Astrocyte (in vitro differentiated cells and primary cell): Measurements from ENCODE around the gene NCEH1. TPM values are rescaled to one million over a fixed set of nuclear protein-coding genes. Genes with fewer than 3 reads are reported as not detected.

Source experiments
- DNase-seq: peaks from one replicate; pipeline ENCODE4 v3.0.0-alpha.2; 2010; ENCODE audit warnings: low read depth
- FAIRE-seq: peaks from 2 replicates; lab custom pipeline; 2011; peaks lifted over from hg19 to GRCh38; lab: Jason Lieb, UNC
- H2AFZ ChIP-seq: 2 replicates; pipeline ENCODE4 v1.6.0; 2012; ENCODE audit warnings: low read depth, low read length, inconsistent platforms
- H3K27ac ChIP-seq: 2 replicates; pipeline ENCODE4 v1.5.1; 2011; ENCODE audit warnings: low read depth, low read length, inconsistent platforms
- H3K27me3 ChIP-seq: 2 replicates; pipeline ENCODE4 v1.6.0; 2011; ENCODE audit warnings: low read length, inconsistent platforms; ENCODE audit not compliant: insufficient read depth
- H3K36me3 ChIP-seq: 2 replicates; pipeline ENCODE4 v1.5.1; 2011; ENCODE audit warnings: low read length, inconsistent platforms; ENCODE audit not compliant: insufficient read depth
- H3K4me1 ChIP-seq: 2 replicates; pipeline ENCODE4 v1.5.1; 2011; ENCODE audit warnings: low read length, inconsistent platforms; ENCODE audit not compliant: insufficient read depth
- H3K4me2 ChIP-seq: 2 replicates; pipeline ENCODE4 v1.6.0; 2012; ENCODE audit warnings: low read length, inconsistent platforms
- H3K4me3 ChIP-seq: 2 replicates; pipeline ENCODE4 v1.5.1; 2011; ENCODE audit warnings: low read depth, mild to moderate bottlenecking, low read length, inconsistent platforms; ENCODE audit not compliant: insufficient read depth
- H3K79me2 ChIP-seq: 2 replicates; pipeline ENCODE4 v1.6.0; 2012; ENCODE audit warnings: mild to moderate bottlenecking, low read length, inconsistent platforms; ENCODE audit not compliant: insufficient read depth
- H3K9ac ChIP-seq: 2 replicates; pipeline ENCODE4 v1.6.0; 2012; ENCODE audit warnings: mild to moderate bottlenecking, low read length, inconsistent platforms
- H3K9me3 ChIP-seq: 2 replicates; pipeline ENCODE4 v1.5.1; 2012; ENCODE audit warnings: low read depth, mild to moderate bottlenecking, low read length, inconsistent platforms; ENCODE audit not compliant: insufficient read depth
- H4K20me1 ChIP-seq: 2 replicates; pipeline ENCODE4 v1.6.0; 2012; ENCODE audit warnings: low read length, inconsistent platforms; ENCODE audit not compliant: insufficient read depth
- H3K27ac Mint-ChIP-seq: one replicate; pipeline ENCODE4 v1.8.0; 2021; ENCODE audit warnings: mild to moderate bottlenecking, mixed read lengths; ENCODE audit not compliant: unreplicated experiment
- H3K27me3 Mint-ChIP-seq: one replicate; pipeline ENCODE4 v1.8.0; 2021; ENCODE audit warnings: low read depth, mixed read lengths; ENCODE audit not compliant: unreplicated experiment
- H3K36me3 Mint-ChIP-seq: one replicate; pipeline ENCODE4 v1.8.0; 2021; ENCODE audit warnings: low read depth, mixed read lengths; ENCODE audit not compliant: unreplicated experiment
- H3K4me1 Mint-ChIP-seq: one replicate; pipeline ENCODE4 v1.8.0; 2021; ENCODE audit warnings: low read depth, mixed read lengths; ENCODE audit not compliant: unreplicated experiment
- H3K4me3 Mint-ChIP-seq: one replicate; pipeline ENCODE4 v1.8.0; 2021; ENCODE audit warnings: mild to moderate bottlenecking, moderate library complexity, mixed read lengths; ENCODE audit not compliant: unreplicated experiment
- H3K9me3 Mint-ChIP-seq: one replicate; pipeline ENCODE4 v1.8.0; 2021; ENCODE audit warnings: mild to moderate bottlenecking, mixed read lengths; ENCODE audit not compliant: unreplicated experiment
- EZH2 ChIP-seq: IDR thresholded peaks from 2 replicates; pipeline ENCODE4 v1.6.1; 2012; ENCODE audit warnings: mild to moderate bottlenecking, low read length, inconsistent platforms; ENCODE audit not compliant: insufficient read depth
- total RNA-seq: library from RNA; stranded (reverse); gene quantifications from 2 replicates; pipeline ENCODE4 v1.2.1, GENCODE V29; 2021
- TF ChIP-seq, protein P1 (sequence below): IDR thresholded peaks from 2 replicates; pipeline ENCODE4 v1.5.1; 2011; ENCODE audit warnings: low read depth, mild to moderate bottlenecking, inconsistent platforms, low read length, moderate library complexity; ENCODE audit not compliant: insufficient read depth

Gene NCEH1
- total RNA-seq, 1 donor from 2014 or later, result 14.1 TPM

GRCh38 chr3:172634948-172635347 is 75.9 kb downstream of the NCEH1 start:
- Histone ChIP-seq H3K36me3 (peaks cover 18% of the 10 kb centered on the region), H3K4me3 (no peak overlapping the region), H3K9ac (no peak overlapping the region), H2AFZ (no peak overlapping the region), H3K27me3 (no peaks in the 10 kb centered on the region), H3K27ac (no peak overlapping the region), H4K20me1 (no peaks in the 10 kb centered on the region), H3K4me2 (no peak overlapping the region), H3K79me2 (no peaks in the 10 kb centered on the region), H3K4me1 (peaks cover 4% of the 10 kb centered on the region), H3K9me3 (no peaks in the 10 kb centered on the region)
- FAIRE-seq (no peak), DNase-seq (no peak)
- Mint-ChIP-seq H3K27me3 (no peaks in the 10 kb centered on the region), H3K9me3 (no peaks in the 10 kb centered on the region), H3K4me3 (no peak overlapping the region), H3K4me1 (peaks cover 4% of the 10 kb centered on the region), H3K27ac (no peak overlapping the region), H3K36me3 (no peaks in the 10 kb centered on the region)
- TF ChIP-seq EZH2, result no peak
- TF ChIP-seq, protein P1, sequence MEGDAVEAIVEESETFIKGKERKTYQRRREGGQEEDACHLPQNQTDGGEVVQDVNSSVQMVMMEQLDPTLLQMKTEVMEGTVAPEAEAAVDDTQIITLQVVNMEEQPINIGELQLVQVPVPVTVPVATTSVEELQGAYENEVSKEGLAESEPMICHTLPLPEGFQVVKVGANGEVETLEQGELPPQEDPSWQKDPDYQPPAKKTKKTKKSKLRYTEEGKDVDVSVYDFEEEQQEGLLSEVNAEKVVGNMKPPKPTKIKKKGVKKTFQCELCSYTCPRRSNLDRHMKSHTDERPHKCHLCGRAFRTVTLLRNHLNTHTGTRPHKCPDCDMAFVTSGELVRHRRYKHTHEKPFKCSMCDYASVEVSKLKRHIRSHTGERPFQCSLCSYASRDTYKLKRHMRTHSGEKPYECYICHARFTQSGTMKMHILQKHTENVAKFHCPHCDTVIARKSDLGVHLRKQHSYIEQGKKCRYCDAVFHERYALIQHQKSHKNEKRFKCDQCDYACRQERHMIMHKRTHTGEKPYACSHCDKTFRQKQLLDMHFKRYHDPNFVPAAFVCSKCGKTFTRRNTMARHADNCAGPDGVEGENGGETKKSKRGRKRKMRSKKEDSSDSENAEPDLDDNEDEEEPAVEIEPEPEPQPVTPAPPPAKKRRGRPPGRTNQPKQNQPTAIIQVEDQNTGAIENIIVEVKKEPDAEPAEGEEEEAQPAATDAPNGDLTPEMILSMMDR, result no peak

DNA sequence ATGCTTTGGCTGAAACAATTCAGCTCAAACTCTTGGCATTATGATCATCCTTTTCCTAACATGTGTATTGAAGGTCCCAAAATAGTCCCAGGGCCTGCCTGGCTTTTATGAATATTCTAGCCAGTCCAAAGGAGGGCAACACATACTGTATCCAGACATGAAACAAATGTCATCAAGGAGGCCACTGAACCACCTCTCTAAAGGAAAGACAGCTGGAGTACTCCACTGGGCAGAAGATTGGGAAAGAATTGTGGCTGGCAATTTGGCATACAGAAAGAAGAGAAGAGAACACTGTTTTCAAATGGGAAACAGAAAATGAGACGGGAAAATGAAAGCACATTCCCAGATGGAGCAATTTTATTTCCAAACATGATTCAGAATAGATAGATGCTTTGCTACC is 80.6 kb downstream of the NCEH1 start:
- Mint-ChIP-seq H3K36me3 (no peaks in the 10 kb centered on the region), H3K27me3 (no peaks in the 10 kb centered on the region), H3K27ac (no peak overlapping the region), H3K9me3 (no peaks in the 10 kb centered on the region), H3K4me3 (no peak overlapping the region), H3K4me1 (peaks cover 11% of the 10 kb centered on the region)
- H3K4me3 ChIP-seq, result no peak overlapping the region
- no peak for DNase-seq
- peaks cover 16% of the 10 kb centered on the region for H3K36me3 ChIP-seq
- no peaks in the 10 kb centered on the region for H4K20me1 ChIP-seq
- no peak overlapping the region for H3K27ac ChIP-seq
- peaks cover 10% of the 10 kb centered on the region for H3K4me1 ChIP-seq
- no peak overlapping the region for H2AFZ ChIP-seq
- no peaks in the 10 kb centered on the region for H3K27me3 ChIP-seq
- no peak overlapping the region for H3K4me2 ChIP-seq
- H3K9me3 ChIP-seq, result no peaks in the 10 kb centered on the region
- no peak for FAIRE-seq
- no peak overlapping the region for H3K9ac ChIP-seq
- no peaks in the 10 kb centered on the region for H3K79me2 ChIP-seq
- TF ChIP-seq, protein P1, result no peak
- no peak for TF ChIP-seq EZH2

DNA sequence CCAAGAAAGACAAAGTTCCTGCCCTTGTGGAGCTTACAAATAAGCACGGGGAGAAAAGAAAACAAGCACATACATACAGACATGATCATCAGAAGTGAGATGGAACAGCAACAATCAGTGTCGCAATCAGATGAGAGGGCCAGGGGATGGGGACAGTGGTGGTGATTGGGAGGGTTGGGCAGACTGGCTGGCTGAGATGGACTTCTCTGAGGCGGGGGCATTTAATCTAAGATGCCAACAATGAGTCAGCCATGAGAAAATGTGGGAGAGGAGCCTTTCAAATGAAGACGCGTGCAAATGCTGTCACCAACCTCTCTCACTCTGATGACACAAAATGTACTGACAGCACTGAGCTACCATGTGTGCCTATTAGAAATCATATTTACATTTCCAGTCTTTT is 81.4 kb downstream of the NCEH1 start:
- no peaks in the 10 kb centered on the region for H3K9me3 Mint-ChIP-seq
- Histone ChIP-seq H3K4me3 (no peak overlapping the region), H3K4me2 (no peak overlapping the region), H2AFZ (no peak overlapping the region), H3K36me3 (peaks cover 16% of the 10 kb centered on the region), H3K27ac (no peak overlapping the region), H3K9ac (no peak overlapping the region), H3K79me2 (no peaks in the 10 kb centered on the region), H3K27me3 (no peaks in the 10 kb centered on the region), H4K20me1 (no peaks in the 10 kb centered on the region), H3K4me1 (peaks cover 11% of the 10 kb centered on the region), H3K9me3 (no peaks in the 10 kb centered on the region)
- peaks cover 14% of the 10 kb centered on the region for H3K4me1 Mint-ChIP-seq
- no peak for FAIRE-seq
- no peaks in the 10 kb centered on the region for H3K36me3 Mint-ChIP-seq
- H3K4me3 Mint-ChIP-seq, result no peak overlapping the region
- no peak for TF ChIP-seq EZH2
- TF ChIP-seq, protein P1, result no peak
- no peak overlapping the region for H3K27ac Mint-ChIP-seq
- no peak for DNase-seq
- no peaks in the 10 kb centered on the region for H3K27me3 Mint-ChIP-seq
